IMR-90 (cell line): Measurements from ENCODE around the gene TNRC6C. TPM values are rescaled to one million over a fixed set of nuclear protein-coding genes. Genes with fewer than 3 reads are reported as not detected.

Source experiments
- ATAC-seq: fragments of 200-7000 bp; cut with Tn5 transposase; 2 replicates; pipeline ENCODE4 v1.9.1; 2020; ENCODE audit warnings: low read depth, mild to moderate bottlenecking, moderate library complexity
- BruUV-seq: library from RNA; stranded (reverse); fragments of 400-500 nt; replicated peaks from 2 replicates; lab custom pipeline; 2021; lab: Mats Ljungman, UMichigan
- CTCF ChIA-PET: fragments of 300-600 bp; formaldehyde crosslinking; extraction: SDS; loops from one replicate; lab custom pipeline; 2021; ENCODE audit warnings: antibody characterized with exemption; lab: Yijun Ruan, JAX
- POLR2A ChIA-PET: fragments of 300-600 bp; sonication (Branson Sonifier 250); formaldehyde crosslinking; loops from one replicate; lab custom pipeline; 2022; ENCODE audit warnings: antibody characterized with exemption; ENCODE audit not compliant: unreplicated experiment; lab: Charles Lee
- DNase-seq: peaks from one replicate; pipeline ENCODE4 v3.0.0; 2013
- H2AFZ ChIP-seq: replicated peaks from 2 replicates; pipeline ENCODE3; 2013; ENCODE audit warnings: low read length, mild to moderate bottlenecking; ENCODE audit not compliant: poor library complexity
- H2AK5ac ChIP-seq: 2 replicates; pipeline ENCODE4 v1.6.1; 2013; ENCODE audit warnings: low read depth, low read length, inconsistent platforms
- H2AK9ac ChIP-seq: replicated peaks from 2 replicates; pipeline ENCODE3; 2013; ENCODE audit warnings: mild to moderate bottlenecking, low read depth, low read length, moderate library complexity; ENCODE audit not compliant: poor library complexity
- H2BK120ac ChIP-seq: 2 replicates; pipeline ENCODE4 v1.6.1; 2013; ENCODE audit warnings: low read depth, low read length, inconsistent platforms
- H2BK15ac ChIP-seq: 3 replicates; pipeline ENCODE4 v1.6.1; 2013; ENCODE audit warnings: low read depth, low read length, inconsistent platforms
- H2BK20ac ChIP-seq: 2 replicates; pipeline ENCODE4 v1.6.1; 2013; ENCODE audit warnings: low read depth, mild to moderate bottlenecking, inconsistent platforms, low read length, moderate library complexity
- H2BK5ac ChIP-seq: 2 replicates; pipeline ENCODE4 v1.6.1; 2013; ENCODE audit warnings: mild to moderate bottlenecking, low read depth, low read length, inconsistent platforms; ENCODE audit not compliant: poor library complexity, severe bottlenecking
- H3K14ac ChIP-seq: replicated peaks from 2 replicates; pipeline ENCODE4 v1.6.1; 2013; ENCODE audit warnings: low read depth, low read length, inconsistent platforms
- H3K18ac ChIP-seq: 2 replicates; pipeline ENCODE4 v1.6.1; 2013; ENCODE audit warnings: low read depth, low read length, control low read depth
- H3K23ac ChIP-seq: 2 replicates; pipeline ENCODE4 v1.6.1; 2013; ENCODE audit warnings: low read depth, low read length, inconsistent platforms
- H3K27ac ChIP-seq: 2 replicates; pipeline ENCODE4 v1.5.1; 2013; ENCODE audit warnings: mild to moderate bottlenecking, control low read depth, low read length; ENCODE audit not compliant: insufficient read depth
- H3K27me3 ChIP-seq: 2 replicates; pipeline ENCODE4 v1.6.1; 2013; ENCODE audit warnings: low read length; ENCODE audit not compliant: control insufficient read depth, insufficient read depth
- H3K36me3 ChIP-seq: 2 replicates; pipeline ENCODE4 v1.6.1; 2013; ENCODE audit warnings: low read length, mixed read lengths; ENCODE audit not compliant: control insufficient read depth, insufficient read depth
- H3K4ac ChIP-seq: 2 replicates; pipeline ENCODE4 v1.6.1; 2013; ENCODE audit warnings: low read depth, low read length, inconsistent platforms
- H3K4me1 ChIP-seq: 2 replicates; pipeline ENCODE4 v1.6.1; 2013; ENCODE audit warnings: low read length, mixed read lengths; ENCODE audit not compliant: control insufficient read depth, insufficient read depth
- H3K4me2 ChIP-seq: 2 replicates; pipeline ENCODE4 v1.6.1; 2013; ENCODE audit warnings: low read depth, mild to moderate bottlenecking, control low read depth, low read length, moderate library complexity
- H3K4me3 ChIP-seq: 2 replicates; pipeline ENCODE4 v1.5.1; 2013; ENCODE audit warnings: low read depth, mild to moderate bottlenecking, control low read depth, low read length, moderate library complexity; ENCODE audit not compliant: insufficient read depth
- H3K56ac ChIP-seq: 2 replicates; pipeline ENCODE4 v1.6.1; 2013; ENCODE audit warnings: low read length, inconsistent platforms; ENCODE audit not compliant: insufficient read depth; ENCODE audit errors: extremely low read depth
- H3K79me1 ChIP-seq, 2 experiments: 2 replicates each; pipeline ENCODE4 v1.6.1; 2013; ENCODE audit warnings: low read length in 2 of 2, inconsistent platforms in 1 of 2, low read depth in 1 of 2
- H3K9ac ChIP-seq: 2 replicates; pipeline ENCODE4 v1.6.1; 2013; ENCODE audit warnings: low read depth, low read length, control low read depth
- H3K9me1 ChIP-seq: 2 replicates; pipeline ENCODE4 v1.6.1; 2013; ENCODE audit warnings: low read length, inconsistent platforms; ENCODE audit not compliant: insufficient read depth
- H3K9me3 ChIP-seq: 2 replicates; pipeline ENCODE4 v1.6.1; 2013; ENCODE audit warnings: low read length; ENCODE audit not compliant: control insufficient read depth, insufficient read depth
- H4K20me1 ChIP-seq: 2 replicates; pipeline ENCODE4 v1.6.1; 2013; ENCODE audit warnings: low read length, inconsistent platforms; ENCODE audit not compliant: insufficient read depth
- H4K5ac ChIP-seq: 2 replicates; pipeline ENCODE4 v1.6.1; 2013; ENCODE audit warnings: mild to moderate bottlenecking, low read depth, low read length, control low read depth
- H4K8ac ChIP-seq, 2 experiments: 2 replicates each; pipeline ENCODE4 v1.6.1; 2013; ENCODE audit warnings: low read depth in 2 of 2, low read length in 2 of 2, control low read depth in 1 of 2, inconsistent platforms in 1 of 2
- H4K91ac ChIP-seq: 2 replicates; pipeline ENCODE4 v1.6.1; 2013; ENCODE audit warnings: low read depth, low read length, inconsistent platforms; ENCODE audit not compliant: insufficient read depth
- BHLHE40 ChIP-seq: fragments of 150-350 bp; IDR thresholded peaks from 2 replicates; pipeline ENCODE4 v1.6.1; 2016; ENCODE audit warnings: mild to moderate bottlenecking, low read depth, low read length
- CEBPB ChIP-seq: IDR thresholded peaks from 2 replicates; pipeline ENCODE4 v1.6.1; 2012; ENCODE audit warnings: low read depth, low read length, improper control_type of control experiment
- CHD1 ChIP-seq: IDR thresholded peaks from 2 replicates; pipeline ENCODE4 v1.6.1; 2012; ENCODE audit warnings: low read depth, low read length, improper control_type of control experiment
- CTCF ChIP-seq: conservative IDR thresholded peaks from 2 replicates; pipeline ENCODE4 v1.5.1; 2012; ENCODE audit warnings: mild to moderate bottlenecking, low read depth, low read length, improper control_type of control experiment
- ELK1 ChIP-seq: fragments of 150-350 bp; IDR thresholded peaks from 2 replicates; pipeline ENCODE4 v1.6.1; 2016; ENCODE audit warnings: low read depth, mild to moderate bottlenecking, low read length, moderate library complexity, borderline replicate concordance
- MAFK ChIP-seq: IDR thresholded peaks from 2 replicates; pipeline ENCODE4 v1.6.1; 2012; ENCODE audit warnings: low read depth, low read length, improper control_type of control experiment
- MAZ ChIP-seq: IDR thresholded peaks from 2 replicates; pipeline ENCODE4 v1.6.1; 2012; ENCODE audit warnings: low read depth, mild to moderate bottlenecking, low read length, improper control_type of control experiment, moderate library complexity, borderline replicate concordance
- MXI1 ChIP-seq: IDR thresholded peaks from 2 replicates; pipeline ENCODE4 v1.6.1; 2012; ENCODE audit warnings: low read depth, mild to moderate bottlenecking, low read length, moderate library complexity, borderline replicate concordance
- NFE2L2 ChIP-seq: fragments of 150-350 bp; IDR thresholded peaks from 2 replicates; pipeline ENCODE4 v1.6.1; 2016; ENCODE audit warnings: low read depth, mild to moderate bottlenecking, low read length
- RAD21 ChIP-seq: IDR thresholded peaks from 2 replicates; pipeline ENCODE4 v1.6.1; 2012; ENCODE audit warnings: low read length, improper control_type of control experiment
- RCOR1 ChIP-seq: IDR thresholded peaks from 2 replicates; pipeline ENCODE4 v1.6.1; 2012; ENCODE audit warnings: mild to moderate bottlenecking, low read length, improper control_type of control experiment; ENCODE audit not compliant: insufficient replicate concordance
- RFX5 ChIP-seq: IDR thresholded peaks from 2 replicates; pipeline ENCODE4 v1.8.0; 2012; ENCODE audit warnings: low read depth, mild to moderate bottlenecking, low read length, moderate library complexity
- SMC3 ChIP-seq: fragments of 150-350 bp; IDR thresholded peaks from 2 replicates; pipeline ENCODE4 v1.6.1; 2016; ENCODE audit warnings: low read depth, mild to moderate bottlenecking, antibody characterized with exemption, low read length, moderate library complexity
- USF2 ChIP-seq: fragments of 150-350 bp; IDR thresholded peaks from 2 replicates; pipeline ENCODE4 v1.6.1; 2017; ENCODE audit warnings: mild to moderate bottlenecking, antibody characterized with exemption, low read length, low read depth
- WGBS, 2 experiments: methylation state at CpG; one replicate each; pipeline versions ENCODE4 v1.1.5 to v1.1.7; 2013; ENCODE audit warnings: missing lambda C conversion rate in 2 of 2; ENCODE audit not compliant: insufficient read length in 1 of 2; ENCODE audit errors: extremely low coverage in 2 of 2; 5-methylcytosine and 5-hydroxymethylcytosine counted together
- dilution Hi-C: fragments of 300-500 bp; cut with HindIII; formaldehyde crosslinking; loops from one replicate; pipeline ENCODE4 v1.14.3; 2018; ENCODE audit warnings: low sequenced_read_pairs; ENCODE audit not compliant: unreplicated experiment
- in situ Hi-C: fragments of 300-500 bp; cut with MboI; formaldehyde crosslinking; loops from 3 replicates; pipeline ENCODE4 v1.14.3; 2019; ENCODE audit warnings: low sequenced_read_pairs, inconsistent platforms, mixed read lengths
- intact Hi-C: fragments of 100-400 bp; cut with micrococcal nuclease; formaldehyde crosslinking; loops from 2 replicates; pipeline ENCODE4 v1.10.0; 2022
- polyA plus RNA-seq, 3 experiments: library from polyadenylated mRNA; depleted of rRNA; stranded (reverse); fragments of >200 nt; gene quantifications; 2 replicates each; pipeline ENCODE4 v1.2.3, GENCODE V29; 2012; ENCODE audit warnings: low replicate concordance in 1 of 3
- total RNA-seq: library from RNA; depleted of rRNA; stranded (reverse); fragments of >200 nt; gene quantifications from 2 replicates; pipeline ENCODE4 v1.2.3, GENCODE V29; 2012

TNRC6C gene
- total and polyA plus RNA-seq, 2 of the 4 experiments (the other 2 are of a cell fraction), result 1.6 to 2.7 TPM

- no peak overlapping the region for H3K27ac ChIP-seq
- no peak for TF ChIP-seq MXI1
- TF ChIP-seq SMC3, result no peak
- no peak for TF ChIP-seq CHD1
- no peak for TF ChIP-seq MAZ
- no peak for TF ChIP-seq USF2
- TF ChIP-seq RCOR1, result no peak
- no peak for TF ChIP-seq RAD21
- no peak for TF ChIP-seq RFX5
- TF ChIP-seq NFE2L2, result no peak
- TF ChIP-seq ELK1, result no peak
- no peak for TF ChIP-seq CEBPB
- TF ChIP-seq CTCF, result no peak
- TF ChIP-seq MAFK, result no peak
- no peak for TF ChIP-seq BHLHE40
Measured at GRCh38 chr17:78125976-78126894, 167.7 kb downstream of the TNRC6C start.

More at GRCh38 chr17:78125976-78126894, 167.7 kb downstream of the TNRC6C start:
- dilution Hi-C loops, result no loop called here
- no peak overlapping the region for H2BK15ac ChIP-seq
- no peaks in the 10 kb centered on the region; the same call in 1 of the 2 replicates for H4K20me1 ChIP-seq
- no TSS peak for BruUV-seq
- no peak for ATAC-seq
- H3K4ac ChIP-seq, result no peak overlapping the region
- no peak for DNase-seq
- no peaks in the 10 kb centered on the region for H3K36me3 ChIP-seq
- peaks cover 45% of the 10 kb centered on the region for H3K27me3 ChIP-seq
- 73% methylated on average over 12 of the region's 25 CpGs; no CpG with 5 or more reads in 1 of the 2 experiments for WGBS, 2 experiments
- intact Hi-C loops, result no loop called here
- in situ Hi-C loops, result no loop called here
- no peak overlapping the region for H3K56ac ChIP-seq
- POLR2A ChIA-PET, result no interaction called here
- peaks cover 2% of the 10 kb centered on the region; the same call in 1 of the 2 replicates for H3K4me1 ChIP-seq
- H4K91ac ChIP-seq, result no peak overlapping the region
- H3K4me2 ChIP-seq, result no peak overlapping the region
- H3K23ac ChIP-seq, result no peak overlapping the region
- CTCF ChIA-PET, result no interaction called here
- no peak overlapping the region for H2AK5ac ChIP-seq
- no peak overlapping the region for H3K14ac ChIP-seq
- no peak overlapping the region for H3K18ac ChIP-seq
- no peak overlapping the region for H2BK120ac ChIP-seq
- H3K9me3 ChIP-seq, result no peaks in the 10 kb centered on the region
- H2BK20ac ChIP-seq, result no peak overlapping the region
- no peak overlapping the region for H2AFZ ChIP-seq
- no peaks in the 10 kb centered on the region for H3K9me1 ChIP-seq
- H2BK5ac ChIP-seq, result no peak overlapping the region
- H4K5ac ChIP-seq, result no peak overlapping the region
- no peak overlapping the region for H4K8ac ChIP-seq
- no peak overlapping the region for H3K4me3 ChIP-seq
- H3K9ac ChIP-seq, result no peak overlapping the region
- H2AK9ac ChIP-seq, result no peak overlapping the region
- H3K79me1 ChIP-seq, result no peaks in the 10 kb centered on the region
